ENCODE data around the gene TLL1. TPM values are rescaled to one million over a fixed set of nuclear protein-coding genes. Genes with fewer than 3 reads are reported as not detected.

TLL1 gene
- total RNA-seq, 4 donors from 2014 or later: 5.6 to 10.9 (median 8.6) TPM

DNA sequence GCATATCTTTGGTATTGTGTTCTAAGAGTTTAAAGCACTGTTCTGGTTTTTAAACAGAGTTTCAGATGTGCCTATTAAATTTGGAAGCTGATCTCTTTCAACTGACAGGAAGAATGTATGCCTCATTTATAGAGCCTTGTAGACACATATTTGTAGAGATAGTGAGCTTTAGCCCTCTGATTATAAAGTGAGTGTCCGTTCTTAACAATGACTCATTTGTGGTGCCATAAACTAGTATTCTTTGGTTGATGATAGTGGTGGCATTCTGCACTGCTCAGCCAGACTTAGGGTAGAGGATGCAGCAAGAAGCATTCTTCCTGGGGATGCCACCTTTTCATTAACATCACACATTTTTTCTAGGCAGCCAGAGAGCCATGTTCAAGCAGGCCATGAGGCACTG lies 121.7 kb downstream of the TLL1 start:
- Histone ChIP-seq H3K27me3 (no peaks in the 10 kb centered on the region), H3K4me3 (no peak overlapping the region), H3K27ac (replicated peaks in 1 of 4) (no peak overlapping the region), H3K4me1 (no peaks in the 10 kb centered on the region), H3K36me3 (no peaks in the 10 kb centered on the region), H3K9me3 (no peaks in the 10 kb centered on the region)
- intact Hi-C loops (cut with DNase I): no loop called here
- WGBS: 42% methylated on average over 1 of the region's 1 CpG
- TF ChIP-seq, protein P1, sequence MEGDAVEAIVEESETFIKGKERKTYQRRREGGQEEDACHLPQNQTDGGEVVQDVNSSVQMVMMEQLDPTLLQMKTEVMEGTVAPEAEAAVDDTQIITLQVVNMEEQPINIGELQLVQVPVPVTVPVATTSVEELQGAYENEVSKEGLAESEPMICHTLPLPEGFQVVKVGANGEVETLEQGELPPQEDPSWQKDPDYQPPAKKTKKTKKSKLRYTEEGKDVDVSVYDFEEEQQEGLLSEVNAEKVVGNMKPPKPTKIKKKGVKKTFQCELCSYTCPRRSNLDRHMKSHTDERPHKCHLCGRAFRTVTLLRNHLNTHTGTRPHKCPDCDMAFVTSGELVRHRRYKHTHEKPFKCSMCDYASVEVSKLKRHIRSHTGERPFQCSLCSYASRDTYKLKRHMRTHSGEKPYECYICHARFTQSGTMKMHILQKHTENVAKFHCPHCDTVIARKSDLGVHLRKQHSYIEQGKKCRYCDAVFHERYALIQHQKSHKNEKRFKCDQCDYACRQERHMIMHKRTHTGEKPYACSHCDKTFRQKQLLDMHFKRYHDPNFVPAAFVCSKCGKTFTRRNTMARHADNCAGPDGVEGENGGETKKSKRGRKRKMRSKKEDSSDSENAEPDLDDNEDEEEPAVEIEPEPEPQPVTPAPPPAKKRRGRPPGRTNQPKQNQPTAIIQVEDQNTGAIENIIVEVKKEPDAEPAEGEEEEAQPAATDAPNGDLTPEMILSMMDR (IDR thresholded peaks at IDR 0.05): no peak
- no peak for TF ChIP-seq EP300 (IDR thresholded peaks at IDR 0.05)
- TF ChIP-seq POLR2AphosphoS5 (IDR thresholded peaks at IDR 0.05): no peak
- TF ChIP-seq POLR2A (IDR thresholded peaks at IDR 0.05; ENCODE audit: low read depth): no peak
- no peak for DNase-seq (ENCODE audit: extremely low spot score)

DNA sequence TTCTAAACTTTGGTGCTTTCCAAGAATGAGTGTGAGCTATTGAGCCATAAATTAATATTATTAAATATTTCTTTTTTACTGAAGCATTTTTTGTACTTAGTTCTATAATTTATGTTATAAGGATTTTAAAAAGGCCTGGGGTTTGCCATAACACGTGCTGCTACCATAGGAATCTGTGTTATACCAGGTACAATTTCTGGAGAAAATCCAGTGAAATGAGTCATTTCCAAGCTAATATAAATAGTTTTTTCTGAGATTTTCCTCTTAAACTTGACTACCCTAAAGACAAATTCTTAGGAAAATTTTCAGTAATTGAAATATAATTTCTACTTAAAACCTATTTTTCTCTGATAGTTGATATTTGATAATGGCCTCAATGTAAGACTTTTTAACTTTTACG lies 130.8 kb downstream of the TLL1 start:
- H3K9me3 ChIP-seq: no peaks in the 10 kb centered on the region
- intact Hi-C loops (cut with DNase I): no loop called here
- no peak overlapping the region for H3K4me3 ChIP-seq
- H3K27me3 ChIP-seq: no peaks in the 10 kb centered on the region
- WGBS: 88% methylated on average over 2 of the region's 2 CpGs
- H3K27ac ChIP-seq (replicated peaks in 1 of 4): no peak overlapping the region
- no peak for DNase-seq (ENCODE audit: extremely low spot score)
- H3K36me3 ChIP-seq: no peaks in the 10 kb centered on the region
- no peaks in the 10 kb centered on the region for H3K4me1 ChIP-seq
- TF ChIP-seq EP300 (IDR thresholded peaks at IDR 0.05) (no peak), POLR2A (IDR thresholded peaks at IDR 0.05; ENCODE audit: low read depth) (no peak), POLR2AphosphoS5 (IDR thresholded peaks at IDR 0.05) (no peak)
- TF ChIP-seq, protein P1 (IDR thresholded peaks at IDR 0.05): no peak

DNA sequence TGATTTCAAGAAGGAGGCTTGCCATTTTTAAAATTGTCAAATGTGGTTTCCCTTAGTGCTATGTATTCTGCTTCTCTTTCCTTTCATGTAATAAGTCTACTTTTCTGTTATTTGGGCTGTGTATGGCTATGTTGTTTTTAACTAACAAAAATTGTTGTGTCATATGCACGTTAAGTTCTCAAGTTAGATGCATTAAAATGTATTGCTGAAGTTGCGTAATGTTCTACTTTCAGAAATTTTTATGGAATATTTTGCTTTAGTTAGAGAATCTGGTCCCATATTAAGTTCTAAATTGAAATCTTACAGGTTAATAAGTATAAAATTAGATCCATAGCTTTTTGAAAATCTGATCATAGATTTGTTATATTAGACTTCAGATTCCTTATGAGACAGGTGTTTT lies 133.2 kb downstream of the TLL1 start:
- peaks cover 0 to 5% (median 0%) of the 10 kb centered on the region in 4 donors for H3K9me3 ChIP-seq
- no peak overlapping the region for H3K4me3 ChIP-seq
- intact Hi-C loops (cut with DNase I): no loop called here
- H3K27ac ChIP-seq (replicated peaks in 1 of 4): no peak overlapping the region
- TF ChIP-seq POLR2A (IDR thresholded peaks at IDR 0.05; ENCODE audit: low read depth) (no peak), POLR2AphosphoS5 (IDR thresholded peaks at IDR 0.05) (no peak), EP300 (IDR thresholded peaks at IDR 0.05) (no peak)
- TF ChIP-seq, protein P1 (IDR thresholded peaks at IDR 0.05): no peak
- H3K27me3 ChIP-seq: no peaks in the 10 kb centered on the region
- no peaks in the 10 kb centered on the region for H3K36me3 ChIP-seq
- DNase-seq (ENCODE audit: extremely low spot score): no peak
- WGBS: 96% methylated on average over 2 of the region's 2 CpGs
- H3K4me1 ChIP-seq: no peaks in the 10 kb centered on the region

DNA sequence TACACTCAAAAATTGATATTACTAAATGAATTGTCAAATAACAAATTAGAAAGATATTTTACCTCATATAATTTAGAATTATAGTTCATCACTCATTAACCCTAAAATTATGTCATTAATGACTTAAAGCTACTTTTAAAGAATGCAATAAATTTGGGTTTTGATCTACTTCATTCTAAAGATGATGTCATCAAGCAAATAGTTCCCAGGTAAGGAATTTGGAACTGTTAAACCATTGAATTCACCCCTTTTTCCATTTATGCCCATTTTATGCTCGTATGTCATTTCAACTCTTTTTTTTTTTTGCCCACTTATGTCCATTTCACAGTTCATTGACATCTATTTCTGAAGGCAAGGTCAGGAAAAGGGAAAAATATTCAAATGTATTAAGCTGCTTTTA lies 135.5 kb downstream of the TLL1 start:
- Histone ChIP-seq H3K9me3 (peaks cover 0 to 7% (median 0%) of the 10 kb centered on the region in 4 donors), H3K27me3 (no peaks in the 10 kb centered on the region), H3K4me3 (no peak overlapping the region), H3K4me1 (no peaks in the 10 kb centered on the region), H3K36me3 (no peaks in the 10 kb centered on the region), H3K27ac (replicated peaks in 1 of 4) (no peak overlapping the region)
- DNase-seq (ENCODE audit: extremely low spot score): no peak
- TF ChIP-seq POLR2A (IDR thresholded peaks at IDR 0.05; ENCODE audit: low read depth) (no peak), POLR2AphosphoS5 (IDR thresholded peaks at IDR 0.05) (no peak)
- TF ChIP-seq, protein P1 (IDR thresholded peaks at IDR 0.05): no peak
- 86% methylated on average over 1 of the region's 1 CpG for WGBS
- intact Hi-C loops (cut with DNase I): no loop called here

Data from esophagus muscularis mucosa (tissue), 4 donors.